SK-N-MC (cell line): ENCODE data around the gene FMNL3.

Experiments used
- DNase-seq: peaks from one replicate; pipeline ENCODE4 v3.0.0-alpha.2; 2011; ENCODE audit warnings: low read depth, low spot score
- H3K27ac ChIP-seq: fragments of 200-600 bp; sonication (generic); 2 replicates; pipeline ENCODE4 v1.5.1; 2016; ENCODE audit warnings: mixed run types
- H3K36me3 ChIP-seq: fragments of 200-600 bp; sonication (generic); 2 replicates; pipeline ENCODE4 v1.6.1; 2017; ENCODE audit warnings: antibody characterized with exemption, low read length, mixed read lengths; ENCODE audit not compliant: insufficient read depth
- H3K4me3 ChIP-seq: fragments of 200-600 bp; sonication (generic); 2 replicates; pipeline ENCODE4 v1.5.1; 2016
- H3K9ac ChIP-seq: fragments of 200-600 bp; sonication (generic); 2 replicates; pipeline ENCODE4 v1.8.0; 2017; ENCODE audit warnings: mixed run types, mixed read lengths; ENCODE audit not compliant: insufficient read length
- H3K9me3 ChIP-seq: fragments of 200-600 bp; sonication (generic); 2 replicates; pipeline ENCODE4 v1.6.1; 2017; ENCODE audit warnings: low read depth, mild to moderate bottlenecking, antibody characterized with exemption, low read length, moderate library complexity, mixed read lengths
- EZH2 ChIP-seq: fragments of 200-600 bp; sonication (generic); IDR thresholded peaks from one replicate; pipeline ENCODE4 v1.6.1; 2017; ENCODE audit warnings: antibody characterized with exemption
- FOXP2 ChIP-seq: optimal IDR thresholded peaks from 2 replicates; pipeline ENCODE3; 2011; ENCODE audit warnings: mild to moderate bottlenecking, moderate library complexity; ENCODE audit not compliant: insufficient read depth; ENCODE audit errors: extremely low read length, control extremely low read depth
- POLR2AphosphoS5 ChIP-seq: IDR thresholded peaks from 2 replicates; pipeline ENCODE4 v1.6.1; 2012; ENCODE audit warnings: mild to moderate bottlenecking, low read depth, low read length, borderline replicate concordance

FMNL3 gene

DNA sequence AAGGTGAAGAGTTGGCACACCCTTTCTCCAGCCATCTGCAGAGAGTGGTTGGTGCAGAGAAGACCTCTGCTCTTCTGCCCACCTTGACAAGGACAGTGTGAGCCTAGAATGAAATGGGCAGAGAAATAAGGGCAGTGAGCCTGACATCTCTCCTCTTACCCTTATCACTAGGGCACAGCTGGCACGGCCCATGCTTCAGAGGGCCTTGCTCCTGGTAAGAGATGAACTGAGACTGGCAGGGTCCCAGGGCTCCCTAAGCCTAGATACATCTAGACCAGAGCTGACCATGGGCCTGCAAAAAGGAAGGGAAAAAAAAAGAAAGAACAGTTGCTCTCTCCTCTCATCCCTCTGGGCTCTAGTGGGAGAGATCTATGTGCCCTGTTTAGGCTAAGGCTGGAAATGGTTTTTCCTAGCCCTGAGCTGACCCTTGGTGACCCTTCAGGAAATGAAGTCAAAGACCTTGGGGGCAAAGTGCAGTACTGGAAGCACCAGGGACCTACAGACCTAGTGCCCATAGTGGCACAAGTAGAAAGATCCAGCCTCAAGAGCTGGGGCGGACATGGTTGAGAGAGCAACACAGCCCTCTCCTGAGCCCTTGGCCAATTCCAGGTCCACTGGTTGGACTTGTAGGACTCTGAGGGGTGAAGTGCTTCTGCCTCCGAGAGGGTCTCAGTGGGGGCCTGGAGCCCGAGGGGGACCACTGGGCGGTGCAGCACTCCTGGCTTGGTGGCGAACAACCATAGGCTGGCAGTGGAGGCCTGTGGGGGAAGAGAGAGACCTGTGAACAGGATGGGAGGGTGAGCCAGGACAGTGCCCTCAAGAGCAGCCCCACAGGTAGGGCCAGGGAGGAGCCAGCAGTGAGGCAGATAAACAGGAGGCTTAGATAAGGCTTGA, 61.8 kb downstream of the FMNL3 start:
- Histone ChIP-seq H3K36me3 (peaks cover 50% of the 10 kb centered on the region), H3K9me3 (no peaks in the 10 kb centered on the region)

GRCh38 chr12:49644620-49644994, 62.6 kb downstream of the FMNL3 start:
- no peak overlapping the region for H3K4me3 ChIP-seq
- H3K27ac ChIP-seq = no peak overlapping the region
- no peak for DNase-seq
- TF ChIP-seq EZH2 = no peak
- no peak for TF ChIP-seq FOXP2
- TF ChIP-seq POLR2AphosphoS5 = no peak
- no peak overlapping the region for H3K9ac ChIP-seq
- H3K36me3 ChIP-seq = peaks cover 50% of the 10 kb centered on the region
- no peaks in the 10 kb centered on the region for H3K9me3 ChIP-seq

More for the DNA sequence above, 61.8 kb downstream of the FMNL3 start:
- H3K27ac ChIP-seq = no peak overlapping the region
- DNase-seq = no peak
- TF ChIP-seq EZH2 = no peak
- TF ChIP-seq FOXP2 = no peak
- TF ChIP-seq POLR2AphosphoS5 = no peak
- H3K9ac ChIP-seq = no peak overlapping the region
- H3K4me3 ChIP-seq = no peak overlapping the region

DNA sequence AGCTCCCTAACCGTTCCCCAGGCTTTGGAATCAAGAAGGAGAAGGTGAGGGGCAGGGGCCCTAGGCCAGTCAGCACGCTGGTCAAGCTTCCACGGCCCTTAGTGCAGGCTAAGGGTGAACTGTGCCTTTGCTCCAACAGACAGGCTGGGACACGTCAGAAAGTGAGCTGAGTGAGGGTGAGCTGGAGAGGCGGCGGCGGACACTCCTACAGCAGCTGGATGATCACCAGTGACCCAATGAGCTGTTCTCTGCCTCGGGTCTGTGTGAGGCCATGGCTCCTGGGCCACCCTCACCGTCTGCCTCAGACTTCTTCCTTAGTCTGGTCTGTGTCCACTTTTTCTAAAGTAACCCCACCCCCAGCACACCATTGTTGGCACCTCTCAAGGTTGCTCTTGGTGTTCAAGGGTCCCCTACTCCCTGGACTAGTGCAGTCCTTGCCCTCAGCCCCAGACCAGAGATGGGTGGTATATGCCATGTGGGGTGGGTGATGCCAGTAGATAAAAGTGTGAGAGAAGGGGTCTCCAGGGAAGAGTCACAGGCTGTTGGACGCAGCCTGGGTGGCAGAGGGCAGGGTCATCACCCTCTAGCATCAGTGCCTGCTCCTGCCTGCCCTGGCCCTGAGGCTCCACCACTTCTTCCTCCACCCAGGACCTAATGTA, 63.1 kb downstream of the FMNL3 start:
- H3K4me3 ChIP-seq = no peak overlapping the region
- H3K9ac ChIP-seq = no peak overlapping the region
- H3K27ac ChIP-seq = no peak overlapping the region
- no peak for TF ChIP-seq FOXP2
- TF ChIP-seq EZH2 = no peak
- no peak for TF ChIP-seq POLR2AphosphoS5
- no peaks in the 10 kb centered on the region for H3K9me3 ChIP-seq
- DNase-seq = no peak
- peaks cover 46% of the 10 kb centered on the region for H3K36me3 ChIP-seq

DNA sequence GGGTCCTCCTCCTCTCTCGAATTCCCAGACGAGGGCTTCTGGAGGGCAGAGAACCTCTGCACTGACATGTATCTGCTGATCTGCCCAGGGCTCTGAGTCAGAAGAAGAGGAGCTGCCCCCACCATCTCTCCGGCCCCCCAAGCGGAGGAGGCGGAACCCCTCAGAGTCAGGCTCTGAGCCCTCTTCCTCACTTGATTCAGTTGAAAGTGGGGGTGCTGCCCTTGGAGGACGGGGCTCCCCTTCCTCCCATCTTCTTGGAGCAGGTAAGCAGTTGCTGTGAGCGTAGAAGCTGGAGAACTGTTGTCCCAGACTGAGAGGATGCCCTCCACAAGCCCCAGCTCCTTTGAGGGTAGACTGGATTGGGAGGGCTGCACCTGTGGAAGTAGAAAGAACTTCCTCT, 64.1 kb downstream of the FMNL3 start:
- peaks cover 39% of the 10 kb centered on the region for H3K36me3 ChIP-seq
- no peak overlapping the region for H3K9ac ChIP-seq
- no peak overlapping the region for H3K27ac ChIP-seq
- H3K4me3 ChIP-seq = no peak overlapping the region
- TF ChIP-seq POLR2AphosphoS5 (no peak), FOXP2 (no peak), EZH2 (no peak)
- H3K9me3 ChIP-seq = no peaks in the 10 kb centered on the region
- DNase-seq = no peak

DNA sequence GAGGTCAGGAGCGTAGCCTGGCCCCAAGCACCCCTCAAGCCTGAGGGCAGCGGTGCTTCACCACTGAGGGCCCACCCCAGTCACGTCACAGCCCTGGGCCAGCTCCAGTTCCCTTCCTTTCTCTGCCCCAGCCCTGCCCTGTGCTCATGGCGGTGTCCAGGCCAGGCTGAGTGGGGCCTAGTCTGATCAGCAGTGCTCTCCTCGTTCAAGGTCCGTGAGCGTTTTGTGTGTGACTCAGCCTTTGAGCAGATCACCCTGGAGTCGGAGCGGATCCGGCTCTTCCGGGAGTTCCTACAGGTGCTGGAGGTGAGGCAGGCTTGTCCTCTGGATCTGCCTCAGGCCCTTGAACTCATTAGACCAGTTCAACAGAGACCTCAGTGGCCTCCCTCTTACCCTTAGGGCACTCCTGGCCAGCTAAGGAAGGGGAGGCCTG, 64.8 kb downstream of the FMNL3 start:
- H3K27ac ChIP-seq = no peak overlapping the region
- H3K9ac ChIP-seq = no peak overlapping the region
- peaks cover 38% of the 10 kb centered on the region for H3K36me3 ChIP-seq
- DNase-seq = no peak
- TF ChIP-seq EZH2 = no peak
- TF ChIP-seq FOXP2 = no peak
- no peak for TF ChIP-seq POLR2AphosphoS5
- no peak overlapping the region for H3K4me3 ChIP-seq
- no peaks in the 10 kb centered on the region for H3K9me3 ChIP-seq

GRCh38 chr12:49641748-49642369, 65.3 kb downstream of the FMNL3 start:
- no peaks in the 10 kb centered on the region for H3K9me3 ChIP-seq
- H3K4me3 ChIP-seq = no peak overlapping the region
- peaks cover 37% of the 10 kb centered on the region for H3K36me3 ChIP-seq
- no peak overlapping the region for H3K9ac ChIP-seq
- no peak overlapping the region for H3K27ac ChIP-seq
- TF ChIP-seq EZH2 (no peak), FOXP2 (no peak), POLR2AphosphoS5 (no peak)
- no peak for DNase-seq

DNA sequence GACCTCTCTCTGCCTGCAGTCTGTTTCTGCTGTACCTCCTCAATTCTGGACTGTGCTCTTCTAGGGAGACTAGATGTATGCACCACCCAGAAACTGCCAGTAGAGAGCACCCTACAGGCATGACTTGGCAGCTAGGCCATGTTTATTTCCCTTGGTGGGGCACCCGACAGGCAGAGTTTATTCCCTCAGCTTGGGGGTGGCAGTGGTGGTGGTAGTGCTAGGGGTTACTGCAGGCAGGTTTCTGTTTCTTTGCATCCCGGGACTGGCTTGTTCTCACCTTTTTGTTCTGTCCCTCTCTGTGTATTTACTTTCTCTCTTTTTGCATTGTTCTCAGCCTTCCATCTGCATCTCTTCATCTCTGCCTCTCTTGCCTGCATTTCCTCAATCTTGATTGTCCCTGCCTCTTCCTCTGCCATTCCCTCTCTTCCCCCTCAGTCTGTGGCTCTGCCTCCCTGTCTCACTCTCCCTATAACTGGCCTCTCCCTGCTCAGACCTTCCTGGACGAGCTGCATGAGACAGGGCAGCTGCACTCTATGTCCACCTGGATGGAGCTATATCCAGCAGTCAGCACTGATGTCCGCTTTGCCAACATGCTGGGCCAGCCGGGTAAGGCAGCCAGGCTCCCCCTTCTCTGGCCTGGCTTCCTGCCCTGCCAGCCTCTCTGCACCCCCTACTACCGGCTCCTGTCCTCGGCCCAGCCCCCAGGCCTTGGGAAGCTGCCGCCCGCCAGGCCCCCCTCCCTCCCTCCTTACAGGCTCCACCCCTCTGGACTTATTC, 70.0 kb downstream of the FMNL3 start:
- no peaks in the 10 kb centered on the region; the same call in 1 of the 2 replicates for H3K36me3 ChIP-seq
- H3K27ac ChIP-seq = no peak overlapping the region
- DNase-seq = peak; percentile 40
- no peak overlapping the region for H3K9ac ChIP-seq
- H3K4me3 ChIP-seq = no peak overlapping the region
- no peaks in the 10 kb centered on the region for H3K9me3 ChIP-seq
- peak; percentile 39 for TF ChIP-seq FOXP2
- TF ChIP-seq POLR2AphosphoS5 = no peak

DNA sequence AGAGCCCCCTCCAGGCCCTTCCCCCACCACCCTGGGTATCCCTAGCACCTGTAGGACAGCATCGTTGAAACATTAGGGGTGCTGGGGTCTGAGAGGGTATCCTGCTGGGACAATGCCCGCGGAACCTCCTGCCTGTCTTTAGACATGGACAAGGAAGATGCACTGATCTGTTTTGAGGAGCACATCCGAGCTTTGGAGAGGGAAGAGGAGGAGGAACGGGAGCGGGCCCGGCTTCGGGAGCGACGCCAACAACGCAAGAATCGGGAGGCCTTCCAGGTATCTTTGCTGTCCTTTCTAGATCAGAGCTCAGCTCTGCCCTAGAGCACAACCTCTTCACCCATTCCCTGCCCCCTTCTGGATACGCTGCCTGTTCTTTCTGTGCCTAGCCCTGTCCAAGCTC, 70.6 kb downstream of the FMNL3 start:
- H3K27ac ChIP-seq = no peak overlapping the region
- TF ChIP-seq EZH2 (no peak), POLR2AphosphoS5 (no peak), FOXP2 (no peak)
- H3K9me3 ChIP-seq = no peaks in the 10 kb centered on the region
- no peaks in the 10 kb centered on the region for H3K36me3 ChIP-seq
- no peak overlapping the region for H3K4me3 ChIP-seq
- no peak overlapping the region for H3K9ac ChIP-seq
- no peak for DNase-seq
